LNCAP (cell line): ENCODE data around the gene LONP1.

Experiments used
- TF ChIP-seq, protein P1 (sequence below): fragments of 450-650 bp; IDR thresholded peaks from 2 replicates; pipeline ENCODE4 v1.5.1; 2017; ENCODE audit warnings: mild to moderate bottlenecking

LONP1 gene

GRCh38 chr19:5719961-5720790, at the start of gene LONP1, which contains the start of gene CATSPERD:
Gene LONP1, minus strand, starts transcription at chr19:5720146. Its CDS starts 14 bp downstream, at chr19:5720132.
Gene CATSPERD, plus strand, starts transcription at chr19:5720637. Its CDS starts 101 bp downstream, at chr19:5720738.
- TF ChIP-seq, protein P1, sequence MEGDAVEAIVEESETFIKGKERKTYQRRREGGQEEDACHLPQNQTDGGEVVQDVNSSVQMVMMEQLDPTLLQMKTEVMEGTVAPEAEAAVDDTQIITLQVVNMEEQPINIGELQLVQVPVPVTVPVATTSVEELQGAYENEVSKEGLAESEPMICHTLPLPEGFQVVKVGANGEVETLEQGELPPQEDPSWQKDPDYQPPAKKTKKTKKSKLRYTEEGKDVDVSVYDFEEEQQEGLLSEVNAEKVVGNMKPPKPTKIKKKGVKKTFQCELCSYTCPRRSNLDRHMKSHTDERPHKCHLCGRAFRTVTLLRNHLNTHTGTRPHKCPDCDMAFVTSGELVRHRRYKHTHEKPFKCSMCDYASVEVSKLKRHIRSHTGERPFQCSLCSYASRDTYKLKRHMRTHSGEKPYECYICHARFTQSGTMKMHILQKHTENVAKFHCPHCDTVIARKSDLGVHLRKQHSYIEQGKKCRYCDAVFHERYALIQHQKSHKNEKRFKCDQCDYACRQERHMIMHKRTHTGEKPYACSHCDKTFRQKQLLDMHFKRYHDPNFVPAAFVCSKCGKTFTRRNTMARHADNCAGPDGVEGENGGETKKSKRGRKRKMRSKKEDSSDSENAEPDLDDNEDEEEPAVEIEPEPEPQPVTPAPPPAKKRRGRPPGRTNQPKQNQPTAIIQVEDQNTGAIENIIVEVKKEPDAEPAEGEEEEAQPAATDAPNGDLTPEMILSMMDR, result peak; percentile 87

DNA sequence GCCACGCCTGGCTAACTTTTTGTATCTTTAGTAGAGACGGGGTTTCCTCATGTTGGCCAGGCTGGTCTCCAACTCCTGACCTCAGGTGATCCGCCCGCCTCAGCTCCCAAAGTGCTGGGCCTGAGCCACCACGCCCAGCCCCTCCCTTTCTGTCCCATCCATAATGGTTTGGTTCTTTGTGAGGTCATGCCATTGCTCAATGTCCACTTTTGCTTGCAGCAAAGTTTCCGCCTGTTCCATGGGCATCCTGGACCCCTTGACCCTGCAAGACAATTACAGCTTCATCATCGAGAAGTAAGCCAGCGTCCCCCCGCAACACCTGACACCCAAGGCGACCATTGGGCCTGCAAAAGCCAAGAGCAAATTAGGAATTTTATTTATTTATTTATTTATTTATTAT, 48.0 kb upstream of the LONP1 start:
- TF ChIP-seq, protein P1, result no peak

GRCh38 chr19:5765220-5765619, 45.3 kb upstream of the LONP1 start:
- TF ChIP-seq, protein P1, result no peak

DNA sequence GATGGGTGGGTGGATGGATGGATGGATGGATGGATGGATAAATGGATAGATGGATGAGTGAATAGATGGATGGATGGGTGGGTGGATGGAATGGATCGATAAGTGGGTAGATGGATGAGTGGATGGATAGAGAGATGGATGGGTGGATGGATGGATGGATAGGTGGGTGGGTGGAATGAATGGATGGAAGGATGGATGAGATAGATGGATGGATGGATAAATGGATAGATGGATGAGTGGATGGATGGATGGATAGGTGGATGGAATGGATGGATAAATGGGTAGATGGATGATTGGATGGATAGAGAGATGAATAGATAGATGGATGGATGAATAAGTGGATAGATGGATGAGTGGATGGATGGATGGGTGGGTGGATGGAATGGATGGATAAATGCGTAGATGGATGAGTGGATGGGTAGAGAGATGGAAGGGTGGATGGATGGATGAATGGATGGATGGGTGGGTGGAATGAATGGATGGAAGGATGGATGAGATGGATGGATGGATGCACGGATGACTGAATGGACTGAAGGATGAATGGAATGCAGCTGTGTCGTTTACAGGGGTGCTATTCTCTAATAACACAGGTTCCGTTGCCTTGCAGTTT, 42.8 kb upstream of the LONP1 start:
- TF ChIP-seq, protein P1, result no peak

GRCh38 chr19:5753743-5754142, 33.8 kb upstream of the LONP1 start:
- TF ChIP-seq, protein P1, result no peak

GRCh38 chr19:5751709-5752108, 31.8 kb upstream of the LONP1 start:
- TF ChIP-seq, protein P1, result no peak

DNA sequence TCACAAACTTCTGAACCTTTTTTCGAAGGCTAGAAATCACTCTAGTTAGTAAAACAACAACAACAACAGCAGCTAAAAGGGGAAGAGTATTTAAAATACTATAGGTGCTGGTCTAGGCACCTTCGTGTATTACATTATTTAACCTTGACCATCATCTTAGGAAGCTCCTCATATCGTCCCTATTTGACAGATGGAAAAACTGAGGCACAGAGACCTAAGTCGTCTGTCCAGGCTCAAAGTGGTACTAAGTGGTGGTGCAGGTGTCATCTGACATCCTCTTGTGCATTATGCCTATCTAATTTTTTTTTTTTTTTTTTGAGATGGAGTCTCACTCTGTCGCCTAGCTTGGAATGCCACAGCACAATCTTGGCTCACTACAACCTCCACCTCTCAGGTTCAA, 29.6 kb upstream of the LONP1 start:
- TF ChIP-seq, protein P1, result no peak
